ENCODE measurements around the gene ISCA1. TPM values are rescaled to one million over a fixed set of nuclear protein-coding genes. Genes with fewer than 3 reads are reported as not detected.

Gene ISCA1
- total and polyA plus RNA-seq, 10 of the 15 experiments (the other 5 are each of a cell fraction or from before 2014, with no cell fraction given) = 8.9 to 36.0 (median 24.2) TPM

DNA sequence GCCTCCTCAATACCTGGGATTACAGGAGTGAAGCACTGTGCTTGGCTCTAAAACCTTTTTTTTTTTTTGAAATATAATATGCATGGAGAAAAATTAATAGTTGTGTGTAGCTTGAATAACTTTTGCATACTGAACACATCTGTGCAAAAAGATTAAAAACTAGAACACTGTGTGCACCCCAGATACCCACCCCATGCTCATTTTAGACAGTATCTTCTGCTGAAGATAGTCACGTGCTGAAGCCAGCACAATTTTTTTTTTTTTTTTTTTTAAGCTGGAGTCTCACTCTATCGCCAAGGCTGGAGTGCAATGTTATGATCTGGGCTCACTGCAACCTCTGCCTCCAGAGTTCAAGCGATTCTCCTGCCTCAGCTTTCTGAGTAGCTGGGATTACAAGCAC, 62.7 kb downstream of the ISCA1 start:
- H3K4me3 ChIP-seq = no peak overlapping the region
- no peak overlapping the region for H2AFZ ChIP-seq (ENCODE audit: control insufficient read depth, low read depth, low read length)
- H3K4me1 ChIP-seq (ENCODE audit: control insufficient read depth, insufficient read depth, low read length) = no peaks in the 10 kb centered on the region
- ATAC-seq (no peak), DNase-seq (ENCODE audit: low read depth, low spot score) (no peak), FAIRE-seq (no peak)
- CTCF ChIA-PET = interaction anchor here (2.3 kb wide), 1 partner anchor 18 kb away, joined by 8 read pairs; no protein-coding TSS in a partner anchor
- no peaks in the 10 kb centered on the region for H4K20me1 ChIP-seq (ENCODE audit: control insufficient read depth, insufficient read depth)
- intact Hi-C loops (cut with micrococcal nuclease; ENCODE audit: unreplicated experiment) = no loop called here
- H3K9me3 ChIP-seq (replicated peaks; ENCODE audit: control insufficient read depth, insufficient read depth, low read length) = no peaks in the 10 kb centered on the region
- no peak overlapping the region for H3K4me2 ChIP-seq (ENCODE audit: control insufficient read depth, insufficient read depth)
- no peaks in the 10 kb centered on the region for H3K79me2 ChIP-seq (ENCODE audit: control insufficient read depth, insufficient read depth, low read length)
- RAD21 ChIA-PET (ENCODE audit: unreplicated experiment) = no interaction called here
- POLR2A ChIA-PET = no interaction called here
- no peak overlapping the region for H3K27ac ChIP-seq (ENCODE audit: control insufficient read depth, insufficient read depth)
- TF ChIP-seq SP1 (IDR thresholded peaks at IDR 0.05; ENCODE audit: low read depth, low read length) (no peak), ZBED1 (IDR thresholded peaks at IDR 0.05; ENCODE audit: borderline replicate concordance) (no peak), CHD2 (IDR thresholded peaks at IDR 0.05; ENCODE audit: borderline replicate concordance, low read depth, low read length) (no peak)
- TF ChIP-seq, protein P1, sequence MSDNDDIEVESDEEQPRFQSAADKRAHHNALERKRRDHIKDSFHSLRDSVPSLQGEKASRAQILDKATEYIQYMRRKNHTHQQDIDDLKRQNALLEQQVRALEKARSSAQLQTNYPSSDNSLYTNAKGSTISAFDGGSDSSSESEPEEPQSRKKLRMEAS (IDR thresholded peaks at IDR 0.05; ENCODE audit: low read depth, low read length) = no peak
- BruUV-seq (replicated peaks) = no TSS peak
- H3K9ac ChIP-seq (ENCODE audit: control insufficient read depth, insufficient read depth, low read length) = no peak overlapping the region
- in situ Hi-C loops (cut with MboI) = no loop called here
- SMC1A ChIA-PET (ENCODE audit: uncharacterized antibody, unreplicated experiment) = interaction anchor here (1.0 kb wide), 1 partner anchor 292 kb away, joined by 3 read pairs; no protein-coding TSS in a partner anchor
- no peaks in the 10 kb centered on the region for H3K36me3 ChIP-seq (ENCODE audit: control insufficient read depth in 2 of 2, insufficient read depth in 2 of 2, low read length in 1 of 2)
- 11% methylated on average over 2 of the region's 3 CpGs for WGBS (ENCODE audit: insufficient coverage, insufficient replicate concordance, low lambda C conversion rate, missing lambda C conversion rate)
- no peaks in the 10 kb centered on the region for H3K27me3 ChIP-seq (replicated peaks in 1 of 2; ENCODE audit: control insufficient read depth in 2 of 2, insufficient read depth in 2 of 2, low read length in 1 of 2)

GRCh38 chr9:86217076-86217755, 65.1 kb downstream of the ISCA1 start:
- whole genome bisulfite sequencing (ENCODE audit: insufficient coverage, insufficient replicate concordance, low lambda C conversion rate, missing lambda C conversion rate) = 74% methylated on average over 7 of the region's 7 CpGs
- Histone ChIP-seq H3K4me3 (no peak overlapping the region), H3K27ac (ENCODE audit: control insufficient read depth, insufficient read depth) (no peak overlapping the region), H3K4me2 (ENCODE audit: control insufficient read depth, insufficient read depth) (no peak overlapping the region), H3K27me3 (replicated peaks in 1 of 2; ENCODE audit: control insufficient read depth in 2 of 2, insufficient read depth in 2 of 2, low read length in 1 of 2) (no peaks in the 10 kb centered on the region), H3K36me3 (ENCODE audit: control insufficient read depth in 2 of 2, insufficient read depth in 2 of 2, low read length in 1 of 2) (no peaks in the 10 kb centered on the region), H3K79me2 (ENCODE audit: control insufficient read depth, insufficient read depth, low read length) (no peaks in the 10 kb centered on the region), H3K4me1 (ENCODE audit: control insufficient read depth, insufficient read depth, low read length) (no peaks in the 10 kb centered on the region), H3K9ac (ENCODE audit: control insufficient read depth, insufficient read depth, low read length) (no peak overlapping the region), H4K20me1 (ENCODE audit: control insufficient read depth, insufficient read depth) (no peaks in the 10 kb centered on the region), H2AFZ (ENCODE audit: control insufficient read depth, low read depth, low read length) (no peak overlapping the region), H3K9me3 (replicated peaks; ENCODE audit: control insufficient read depth, insufficient read depth, low read length) (no peaks in the 10 kb centered on the region)
- SMC1A ChIA-PET (ENCODE audit: uncharacterized antibody, unreplicated experiment) = interaction anchor here (1.0 kb wide), 1 partner anchor 15 kb away, joined by 5 read pairs; no protein-coding TSS in a partner anchor
- POLR2A ChIA-PET = no interaction called here
- ATAC-seq (no peak), FAIRE-seq (no peak), DNase-seq (ENCODE audit: low read depth, low spot score) (no peak)
- RAD21 ChIA-PET (ENCODE audit: unreplicated experiment) = no interaction called here
- BruUV-seq (replicated peaks) = no TSS peak
- CTCF ChIA-PET = interaction anchor here (0.6 to 2.3 kb wide), 2 partner anchors 15 to 1107 kb away, joined by 3 to 8 read pairs; no protein-coding TSS in a partner anchor
- in situ Hi-C loops (cut with MboI) (no loop called here), intact Hi-C loops (cut with micrococcal nuclease; ENCODE audit: unreplicated experiment) (no loop called here)
- no peak for TF ChIP-seq CHD2 (IDR thresholded peaks at IDR 0.05; ENCODE audit: borderline replicate concordance, low read depth, low read length)
- no peak for TF ChIP-seq ATF7 (IDR thresholded peaks at IDR 0.05; ENCODE audit: low read depth)
- TF ChIP-seq PAX8 (IDR thresholded peaks at IDR 0.05) = no peak
- TF ChIP-seq SIN3A (IDR thresholded peaks at IDR 0.05; ENCODE audit: low read depth, low read length) = no peak
- TF ChIP-seq PKNOX1 (IDR thresholded peaks at IDR 0.05) = no peak
- TF ChIP-seq MXI1 (IDR thresholded peaks at IDR 0.05; ENCODE audit: low read depth, low read length) = no peak
- no peak for TF ChIP-seq SREBF2 (IDR thresholded peaks at IDR 0.05; ENCODE audit: low read length)
- no peak for TF ChIP-seq TCF7 (IDR thresholded peaks at IDR 0.05; ENCODE audit: borderline replicate concordance)
- no peak for TF ChIP-seq ZNF592 (IDR thresholded peaks at IDR 0.05)

All from GM12878 (cell line).